ENCODE results near the gene VWF.
"Not testable (repeated sequence)": the region's sequence is repeated elsewhere in the genome, so short reads cannot be mapped to it uniquely, and the experiment has no call there.

Gene VWF

DNA sequence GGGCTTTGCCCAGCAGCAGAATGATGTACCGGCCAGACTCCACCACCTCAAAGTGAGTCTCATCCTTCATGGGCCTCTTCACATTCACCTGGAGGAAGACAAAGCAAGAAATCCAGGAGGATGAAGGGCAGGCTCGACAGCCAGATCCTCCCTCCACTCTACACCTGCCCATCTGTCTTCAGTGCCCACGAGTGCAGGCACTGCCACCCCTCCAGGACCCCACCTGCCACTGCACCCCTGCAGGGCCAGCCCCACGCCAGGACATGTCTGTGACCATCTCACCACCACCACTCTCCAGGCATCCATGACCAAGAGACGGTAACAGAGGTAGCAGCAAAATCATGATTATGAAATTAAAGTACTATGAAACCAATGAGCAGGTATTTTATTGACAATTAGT lies 95.1 kb downstream of the VWF start:
- DNase-seq, result no peak

- DNase-seq, result no peak
Observed at GRCh38 chr12:6026998-6027397, 97.5 kb downstream of the VWF start.

DNA sequence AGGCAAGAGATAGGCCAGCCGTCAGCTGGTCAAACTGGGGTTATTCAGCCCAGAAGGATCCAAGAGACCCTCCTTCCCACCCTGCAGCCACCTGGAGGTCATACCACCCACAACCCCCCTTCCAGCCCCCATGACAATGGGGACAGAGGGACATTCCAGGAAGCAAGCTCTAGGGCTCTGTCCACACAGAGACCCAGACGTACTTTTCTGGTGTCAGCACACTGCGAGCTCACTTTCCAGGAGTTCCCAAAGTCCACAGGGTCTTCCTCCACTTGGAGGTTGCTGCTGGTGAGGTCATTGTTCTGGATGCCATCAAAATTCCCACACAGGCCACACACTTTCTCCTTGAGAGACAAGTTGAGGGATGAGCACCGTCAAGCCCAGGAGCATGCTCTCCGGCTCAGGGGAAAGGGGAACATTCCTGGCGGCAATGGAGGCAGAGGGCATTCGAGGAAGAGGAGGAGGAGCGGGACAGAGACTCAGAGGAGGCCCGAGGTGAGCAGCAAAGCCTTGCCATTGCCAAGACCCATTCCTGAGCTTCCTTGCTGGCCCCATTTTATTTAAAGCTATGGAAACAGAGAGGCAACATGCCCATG lies 98.7 kb downstream of the VWF start:
- DNase-seq, result not testable (repeated sequence)

DNA sequence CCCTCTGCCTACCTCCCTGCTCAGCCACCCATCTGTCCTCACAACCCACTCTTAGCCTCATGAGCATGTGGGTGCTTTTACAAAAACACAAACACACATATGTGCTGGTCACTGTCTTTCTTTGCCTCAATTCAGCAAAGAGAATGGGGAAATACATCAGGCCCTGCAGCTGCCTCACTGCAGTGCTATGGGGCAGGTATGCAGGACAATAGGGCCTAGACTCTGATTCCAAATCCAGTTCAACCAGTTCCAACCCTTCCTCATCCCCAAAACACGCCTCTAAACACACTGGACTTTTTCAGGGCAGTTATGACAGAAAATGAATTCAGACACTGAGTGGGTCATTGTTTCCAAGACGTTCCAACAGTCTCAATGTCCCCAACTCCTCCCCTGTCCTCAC lies 100.4 kb downstream of the VWF start:
- not testable (repeated sequence) for DNase-seq

DNA sequence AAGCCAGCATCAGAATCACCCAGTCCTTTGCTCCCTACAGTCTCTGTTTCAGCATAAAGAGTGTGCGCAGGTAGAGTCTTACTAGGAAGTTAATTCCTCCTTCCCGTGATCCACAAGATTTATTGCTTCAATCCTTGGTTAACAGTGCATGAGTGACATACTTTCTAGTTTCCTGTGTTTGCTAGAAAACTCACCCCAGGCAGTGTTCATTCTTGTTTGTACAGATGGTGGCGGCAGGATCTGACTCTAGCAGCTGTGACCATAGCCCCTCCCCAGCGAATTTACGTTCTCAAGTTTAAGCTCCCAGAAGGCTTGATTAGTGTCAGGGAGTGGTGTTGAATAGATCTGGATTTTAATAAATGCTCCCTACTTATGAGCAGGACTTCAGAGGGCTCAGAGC lies 103.5 kb downstream of the VWF start:
- DNase-seq, result no peak

DNA sequence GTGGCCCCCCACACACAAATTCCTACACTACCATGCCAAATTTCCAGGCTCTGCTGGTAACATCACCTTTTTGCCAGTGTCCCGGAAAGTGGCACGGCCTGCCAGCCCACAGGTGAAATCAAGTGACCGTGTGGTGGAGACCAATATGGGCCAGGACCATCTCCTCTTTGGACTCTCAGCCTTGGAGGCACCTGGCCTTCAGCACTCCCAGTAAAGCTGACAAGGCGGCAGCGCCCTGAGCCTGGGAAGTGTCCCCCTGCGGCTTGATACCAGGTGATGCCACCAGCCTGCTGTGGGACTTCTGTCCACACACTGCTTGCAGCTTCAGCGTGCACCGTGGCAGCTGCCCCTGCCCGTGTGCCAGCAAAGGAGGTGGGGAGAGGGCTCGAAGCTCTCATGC lies 104.0 kb downstream of the VWF start:
- not testable (repeated sequence) for DNase-seq

- DNase-seq, result not testable (repeated sequence)
Observed at GRCh38 chr12:6019256-6019655, 105.2 kb downstream of the VWF start.

GRCh38 chr12:6018265-6018664 lies 106.2 kb downstream of the VWF start:
- no peak for DNase-seq

DNA sequence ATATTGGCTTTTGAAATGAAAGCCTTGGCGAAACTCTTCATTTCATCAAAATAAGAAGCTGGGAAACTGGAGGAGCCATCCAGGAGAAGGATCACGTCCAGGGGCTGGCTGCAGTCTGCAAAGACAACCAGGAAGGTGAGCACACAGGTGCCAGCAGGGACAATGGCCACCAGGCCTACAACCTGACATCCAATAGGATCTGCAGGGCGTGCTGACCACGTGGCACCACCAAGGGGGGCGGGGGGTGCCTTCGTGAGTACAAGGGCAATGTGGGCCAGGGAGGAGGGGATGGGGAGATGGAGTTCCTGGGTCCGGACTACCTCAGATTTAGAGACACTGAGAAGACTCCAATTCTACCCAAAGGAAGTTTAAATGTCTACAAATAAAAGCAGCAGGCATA lies 107.7 kb downstream of the VWF start:
- no peak for DNase-seq

DNA sequence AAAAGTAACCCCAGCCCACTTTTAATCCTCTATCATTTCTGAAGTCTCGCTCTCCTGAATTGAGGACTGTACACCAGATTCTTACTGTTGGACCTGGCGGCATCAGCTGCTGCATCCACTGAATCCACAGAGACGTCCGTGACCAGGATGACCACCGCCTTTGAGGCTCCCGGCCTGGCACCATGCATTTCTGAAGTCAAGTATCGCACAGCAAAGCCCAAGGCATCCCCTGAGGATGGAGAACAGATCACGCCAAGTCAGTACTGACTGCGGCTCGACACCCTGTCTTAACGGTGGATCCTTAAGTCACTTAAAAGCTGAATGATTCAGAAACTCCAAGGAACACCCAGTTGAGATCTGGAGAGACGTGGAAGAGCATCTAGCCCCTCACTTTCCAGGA lies 108.5 kb downstream of the VWF start:
- not testable (repeated sequence) for DNase-seq

DNA sequence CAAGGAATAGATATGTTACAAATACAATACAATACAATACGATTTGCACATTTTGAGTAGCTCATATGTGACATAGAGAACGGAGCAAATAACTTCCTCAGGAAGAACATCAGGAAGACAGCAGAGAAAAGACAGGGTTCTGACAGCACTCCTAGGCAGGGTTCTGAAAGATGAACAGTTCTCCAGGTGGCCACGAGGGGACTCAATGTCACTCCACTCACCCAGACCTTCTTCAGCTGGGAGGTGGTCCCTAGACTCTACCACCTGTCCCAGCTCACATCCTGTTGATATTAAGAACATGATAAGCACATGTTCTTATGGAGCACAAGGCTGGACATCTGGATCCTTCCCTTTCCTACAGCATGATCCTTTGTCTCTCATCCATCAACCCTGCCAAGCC lies 109.2 kb downstream of the VWF start:
- DNase-seq, result not testable (repeated sequence)

DNA sequence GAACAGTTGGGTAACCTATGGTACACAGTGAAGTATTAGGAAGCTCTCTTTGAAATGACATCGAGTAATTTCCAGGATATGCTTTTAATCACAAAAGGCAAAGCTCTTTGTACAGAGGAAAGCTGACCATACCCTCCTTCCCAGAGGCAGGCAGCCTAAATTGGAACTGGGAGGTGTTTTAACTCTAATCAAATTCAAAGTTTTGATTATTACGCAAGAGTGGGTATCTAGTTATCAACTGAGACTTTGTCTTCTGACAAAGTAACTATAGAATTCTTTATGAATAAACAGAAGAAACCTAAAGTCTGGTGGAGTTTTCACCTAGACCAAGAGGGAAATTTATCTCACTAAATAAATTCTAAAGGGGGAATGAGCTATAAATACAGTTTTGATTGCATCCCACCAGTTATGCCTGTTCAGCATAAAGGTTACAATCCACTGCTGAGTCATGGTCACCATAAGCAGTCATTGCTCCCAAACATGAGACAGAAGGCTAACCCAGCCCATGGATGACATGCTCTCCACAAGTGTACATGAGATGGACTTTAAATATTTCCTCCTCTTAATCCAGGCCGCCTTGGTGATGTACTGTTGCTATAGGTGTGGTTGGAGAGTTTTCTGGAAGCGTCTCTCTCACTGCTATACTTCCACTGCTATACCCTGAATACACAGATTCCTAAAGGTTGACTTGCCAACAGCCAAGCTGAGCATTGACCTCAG lies 113.7 kb downstream of the VWF start:
- DNase-seq, result not testable (repeated sequence)

DNA sequence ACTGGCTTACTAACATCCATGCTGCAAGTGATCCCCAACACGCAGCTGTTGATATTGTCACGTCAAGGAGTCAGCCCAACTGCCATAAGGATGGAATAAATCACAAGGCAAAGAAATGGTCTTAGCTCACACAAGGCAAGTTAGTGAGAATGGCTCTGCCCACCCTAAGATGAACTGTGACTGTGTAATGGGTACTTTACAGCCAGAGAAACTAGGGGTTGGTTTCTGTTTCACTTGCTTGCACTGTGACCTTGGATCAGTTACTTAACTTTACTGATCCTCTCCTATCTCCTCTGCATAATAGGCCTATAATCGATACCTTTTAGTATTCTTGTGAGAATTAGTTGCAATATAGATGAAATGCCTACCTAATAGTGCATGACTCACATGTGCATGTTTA lies 127.2 kb downstream of the VWF start:
- no peak for DNase-seq

GRCh38 chr12:5996459-5996858 lies 128.0 kb downstream of the VWF start:
- no peak for DNase-seq

DNA sequence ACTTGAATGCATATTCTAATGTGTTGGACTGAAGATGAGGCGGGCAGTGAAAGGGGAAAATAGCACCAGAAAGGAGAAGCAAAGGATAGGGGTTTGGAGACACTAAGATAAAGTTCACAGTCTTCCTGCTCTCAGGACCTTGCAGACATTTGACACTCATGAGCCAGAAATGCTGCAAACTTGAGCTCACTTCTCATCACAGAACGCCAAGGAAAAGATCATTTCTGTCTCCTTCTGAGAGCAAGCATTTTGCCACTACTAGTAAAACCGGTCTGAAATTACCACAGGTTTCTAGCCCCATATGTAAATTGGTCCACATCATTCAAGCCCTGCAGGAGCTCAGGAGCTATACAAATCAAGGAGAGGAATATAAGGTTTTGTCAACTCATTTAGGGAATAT lies 134.8 kb downstream of the VWF start:
- no peak for DNase-seq

DNA sequence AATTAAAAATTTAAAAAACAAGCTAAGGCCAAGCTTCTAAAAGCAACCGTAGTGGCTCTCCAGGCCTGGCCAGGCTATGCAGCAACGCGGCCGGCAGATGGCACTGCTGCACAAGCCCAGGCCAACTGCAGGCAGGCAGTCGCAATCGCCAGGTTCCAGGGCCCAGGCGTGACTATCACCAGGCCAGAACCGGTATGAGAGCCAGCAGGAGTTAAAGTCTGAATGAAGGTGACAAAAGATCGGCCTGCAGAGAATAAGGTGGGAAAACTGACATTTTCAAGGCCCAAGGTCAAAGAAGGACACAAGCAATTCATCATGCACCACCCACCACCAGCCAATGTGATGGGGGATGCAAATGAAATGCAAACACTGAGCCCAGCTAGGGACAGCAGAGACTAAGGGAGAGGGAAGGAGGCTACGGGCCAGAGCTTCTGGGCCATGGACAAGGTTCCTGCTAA lies 135.8 kb downstream of the VWF start:
- peak; percentile 63 to 64 for DNase-seq

DNA sequence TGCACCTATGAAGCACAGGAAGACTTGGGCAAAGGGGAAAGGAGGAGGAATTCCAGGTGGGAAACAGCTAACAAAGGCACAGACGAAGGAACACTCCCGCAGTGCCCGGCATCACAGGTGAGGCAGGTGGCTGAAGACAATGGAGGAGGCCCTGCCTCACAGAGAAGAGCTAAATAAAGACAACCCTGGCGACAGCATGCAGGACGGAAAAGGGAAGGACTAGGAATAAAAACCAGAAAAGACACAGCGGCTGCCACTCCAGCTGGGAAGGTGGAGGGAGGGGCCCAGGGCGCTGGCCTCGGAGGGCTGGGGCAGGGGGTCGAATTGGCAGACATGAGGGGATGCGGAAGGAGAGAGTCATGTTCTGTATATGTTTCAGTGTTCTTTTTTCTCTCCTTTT lies 136.4 kb downstream of the VWF start:
- DNase-seq, result no peak

- DNase-seq, result no peak
Observed at GRCh38 chr12:5987573-5987972, 136.9 kb downstream of the VWF start.

DNA sequence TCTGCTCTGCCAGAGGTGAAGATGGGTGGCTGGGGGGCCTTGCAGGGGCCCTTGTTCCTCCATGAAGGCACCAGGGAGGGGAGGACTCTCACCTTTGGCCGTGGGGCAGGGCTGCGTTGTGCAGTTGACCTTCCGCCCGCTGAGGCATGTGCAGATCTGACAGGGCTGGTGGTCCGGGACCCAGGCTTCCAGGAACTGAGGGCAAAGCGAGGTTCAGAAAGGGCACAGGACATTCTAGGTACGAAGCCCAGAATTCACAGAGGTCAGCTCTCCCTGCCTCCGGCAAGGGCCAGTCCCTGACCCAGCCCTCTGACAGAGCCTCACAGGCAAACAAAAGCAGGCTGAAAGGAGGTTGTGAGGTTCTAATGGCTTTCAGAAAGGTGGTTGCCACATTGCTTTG lies 139.0 kb downstream of the VWF start:
- no peak for DNase-seq

DNA sequence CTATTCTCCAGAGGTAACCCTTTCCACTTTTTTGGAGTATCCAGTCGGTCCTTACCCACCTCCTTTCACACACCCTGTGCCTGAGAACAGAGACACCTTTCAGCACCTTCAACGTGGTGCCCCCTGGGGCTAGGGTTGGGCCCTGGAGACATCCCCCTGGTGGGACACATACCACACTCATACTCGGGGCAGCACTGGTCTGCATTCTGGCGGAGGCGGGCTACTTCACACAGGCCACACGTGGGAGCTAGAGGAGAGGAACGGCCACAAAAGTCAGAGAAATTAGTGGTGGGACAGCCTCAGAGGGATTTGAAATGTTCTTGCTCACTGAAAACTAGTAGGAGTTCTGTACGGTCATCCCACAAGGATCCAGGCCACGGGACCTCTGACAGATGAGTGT lies 139.6 kb downstream of the VWF start:
- no peak for DNase-seq

DNA sequence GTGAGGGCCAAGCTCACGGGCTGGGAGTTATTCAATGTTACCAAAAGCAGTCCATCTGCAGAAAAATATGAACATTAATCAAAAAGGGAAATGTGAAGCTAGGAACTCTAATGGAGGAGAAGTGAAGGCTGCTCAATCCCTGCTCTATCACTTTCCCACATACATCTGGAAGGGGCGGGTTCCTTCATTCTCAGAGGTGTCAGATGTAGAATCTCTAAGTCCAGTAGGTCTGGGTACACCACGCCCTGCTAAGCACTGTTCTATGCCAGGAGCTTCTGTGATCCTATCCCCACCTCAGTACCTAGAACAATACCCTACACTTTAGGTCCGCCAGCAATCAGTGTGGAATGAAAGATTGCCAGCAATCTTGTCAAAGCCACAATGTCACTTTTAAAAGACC lies 142.4 kb downstream of the VWF start:
- no peak for DNase-seq

DNA sequence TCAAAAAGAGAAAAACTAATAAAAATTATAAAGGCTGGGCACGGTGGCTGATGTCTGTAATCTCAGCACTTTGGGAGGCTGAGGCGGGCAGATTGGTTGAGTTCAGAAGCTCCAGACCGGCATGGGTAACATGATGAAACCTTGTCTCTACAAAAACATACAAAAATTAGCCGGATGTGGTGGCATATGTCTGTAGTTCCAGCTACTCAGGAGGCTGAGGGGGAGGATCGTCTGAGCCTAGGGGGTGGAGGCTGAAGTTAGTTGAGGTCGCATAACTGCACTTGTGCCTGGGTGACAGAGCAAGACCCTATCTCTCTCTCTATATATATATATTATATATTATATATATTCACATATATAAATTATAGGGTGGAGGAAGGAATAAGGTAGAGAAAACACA lies 146.9 kb downstream of the VWF start:
- no peak for DNase-seq

GRCh38 chr12:5976711-5977110 lies 147.8 kb downstream of the VWF start:
- DNase-seq, result no peak

DNA sequence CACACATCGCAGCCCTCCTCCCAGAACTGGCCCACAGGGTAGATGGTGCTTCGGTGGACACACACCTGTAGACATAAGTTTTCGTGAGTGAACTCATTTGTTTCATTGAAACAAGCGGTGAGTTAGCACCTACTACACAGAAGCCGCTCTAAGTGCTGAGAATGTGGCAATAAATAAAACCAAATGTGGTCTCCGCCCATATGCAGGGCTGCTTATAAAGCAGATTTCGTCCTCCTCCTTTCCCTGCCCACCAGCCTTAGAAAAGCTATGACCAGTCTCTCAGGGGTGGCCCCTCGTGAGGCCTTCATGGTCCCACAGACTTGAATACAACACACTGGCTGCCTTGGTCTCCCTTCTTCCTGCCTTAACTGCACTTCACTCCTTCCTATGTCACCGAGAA lies 148.3 kb downstream of the VWF start:
- no peak for DNase-seq
